Omental fat pad (tissue), 4 donors: ENCODE data around the gene TUBGCP6. TPM values are rescaled to one million over a fixed set of nuclear protein-coding genes. Genes with fewer than 3 reads are reported as not detected.

ENCODE experiments used
- ATAC-seq: fragments of 150-250 bp; one replicate; pipeline ENCODE4 v1.9.1; 2016; ENCODE audit warnings: mild to moderate bottlenecking, moderate library complexity; ENCODE audit not compliant: low FRiP score
- DNase-seq: peaks from one replicate; pipeline ENCODE4 v3.0.0-alpha.2; 2019; ENCODE audit warnings: low spot score
- total RNA-seq, 4 donors: library from RNA; depleted of rRNA; stranded (reverse); fragments of >200 nt; gene quantifications; one replicate each; pipeline ENCODE4 v1.1.0, GENCODE V29; 2016
- TF ChIP-seq, protein P1 (sequence below), 3 donors: fragments of 450-650 bp; IDR thresholded peaks; one replicate each; pipeline ENCODE4 v1.5.1; 2016 to 2017; ENCODE audit warnings: antibody characterized with exemption in 3 of 3, mild to moderate bottlenecking in 3 of 3, moderate library complexity in 2 of 3

The TUBGCP6 gene
- total RNA-seq, 4 donors from 2014 or later = 32.7 to 52.2 (median 33.5) TPM

GRCh38 chr22:50200461-50201190, 44.2 kb downstream of the TUBGCP6 start, which contains the start of gene SELENOO:
Gene SELENOO (plus strand): TSS chr22:50201011. CDS start chr22:50201037, 26 bp downstream.
- DNase-seq (peak; percentile 70), ATAC-seq (peak; percentile 81)

GRCh38 chr22:50199829-50200460, 44.9 kb downstream of the TUBGCP6 start:
- TF ChIP-seq, protein P1, sequence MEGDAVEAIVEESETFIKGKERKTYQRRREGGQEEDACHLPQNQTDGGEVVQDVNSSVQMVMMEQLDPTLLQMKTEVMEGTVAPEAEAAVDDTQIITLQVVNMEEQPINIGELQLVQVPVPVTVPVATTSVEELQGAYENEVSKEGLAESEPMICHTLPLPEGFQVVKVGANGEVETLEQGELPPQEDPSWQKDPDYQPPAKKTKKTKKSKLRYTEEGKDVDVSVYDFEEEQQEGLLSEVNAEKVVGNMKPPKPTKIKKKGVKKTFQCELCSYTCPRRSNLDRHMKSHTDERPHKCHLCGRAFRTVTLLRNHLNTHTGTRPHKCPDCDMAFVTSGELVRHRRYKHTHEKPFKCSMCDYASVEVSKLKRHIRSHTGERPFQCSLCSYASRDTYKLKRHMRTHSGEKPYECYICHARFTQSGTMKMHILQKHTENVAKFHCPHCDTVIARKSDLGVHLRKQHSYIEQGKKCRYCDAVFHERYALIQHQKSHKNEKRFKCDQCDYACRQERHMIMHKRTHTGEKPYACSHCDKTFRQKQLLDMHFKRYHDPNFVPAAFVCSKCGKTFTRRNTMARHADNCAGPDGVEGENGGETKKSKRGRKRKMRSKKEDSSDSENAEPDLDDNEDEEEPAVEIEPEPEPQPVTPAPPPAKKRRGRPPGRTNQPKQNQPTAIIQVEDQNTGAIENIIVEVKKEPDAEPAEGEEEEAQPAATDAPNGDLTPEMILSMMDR (IDR thresholded peaks at IDR 0.05) = no peak
- DNase-seq = no peak
- peak; percentile 12 for ATAC-seq

More at GRCh38 chr22:50200461-50201190, 44.2 kb downstream of the TUBGCP6 start, which contains the start of gene SELENOO:
- TF ChIP-seq, protein P1 (IDR thresholded peaks at IDR 0.05) = no peak

GRCh38 chr22:50199251-50199721, 45.5 kb downstream of the TUBGCP6 start:
- no peak for DNase-seq
- TF ChIP-seq, protein P1 (IDR thresholded peaks at IDR 0.05) = no peak
- no peak for ATAC-seq

- ATAC-seq (no peak), DNase-seq (no peak)
Observed at GRCh38 chr22:50198624-50199017, 46.2 kb downstream of the TUBGCP6 start.

GRCh38 chr22:50197856-50198623, 46.8 kb downstream of the TUBGCP6 start:
- ATAC-seq = no peak
- TF ChIP-seq, protein P1 (IDR thresholded peaks at IDR 0.05) = no peak
- no peak for DNase-seq

More at GRCh38 chr22:50198624-50199017, 46.2 kb downstream of the TUBGCP6 start:
- TF ChIP-seq, protein P1 (IDR thresholded peaks at IDR 0.05) = no peak

GRCh38 chr22:50197000-50197800, 47.6 kb downstream of the TUBGCP6 start:
- TF ChIP-seq, protein P1 (IDR thresholded peaks at IDR 0.05) = no peak
- ATAC-seq (no peak), DNase-seq (no peak)
